SU-DHL-6 (cell line): ENCODE data around the gene ARPC1A.
A peak's percentile ranks its signal among the peaks of the same experiment; 100 is the strongest.

Experiments
- H2AFZ ChIP-seq: fragments of 200-600 bp; sonication (generic); 2 replicates; pipeline ENCODE4 v1.6.1; 2014; ENCODE audit warnings: low read depth, mild to moderate bottlenecking, moderate library complexity, mixed read lengths, antibody characterized with exemption, low read length; ENCODE audit not compliant: severe bottlenecking
- H3F3A ChIP-seq: fragments of 200-600 bp; shearing (Covaris generic); 2 replicates; pipeline ENCODE4 v1.6.0; 2016; ENCODE audit warnings: antibody characterized with exemption, mild to moderate bottlenecking; ENCODE audit not compliant: insufficient read depth
- H3K27ac ChIP-seq: fragments of 200-600 bp; sonication (generic); 2 replicates; pipeline ENCODE4 v1.5.1; 2016; ENCODE audit warnings: low read depth, mild to moderate bottlenecking, low read length, moderate library complexity, mixed read lengths
- H3K27me3 ChIP-seq: fragments of 200-600 bp; sonication (generic), shearing (Covaris generic); 2 replicates; pipeline ENCODE4 v1.6.0; 2014; ENCODE audit warnings: mild to moderate bottlenecking, low read length
- H3K36me3 ChIP-seq: fragments of 200-600 bp; sonication (generic); 2 replicates; pipeline ENCODE4 v1.6.1; 2014; ENCODE audit warnings: mild to moderate bottlenecking, low read length, mixed read lengths
- H3K4me2 ChIP-seq: fragments of 300-600, 200-600 bp; shearing (Covaris generic), sonication (generic); 2 replicates; pipeline ENCODE4 v1.6.0; 2014; ENCODE audit warnings: low read length, low read depth, mild to moderate bottlenecking; ENCODE audit not compliant: poor library complexity, severe bottlenecking
- H3K4me3 ChIP-seq: fragments of 200-600 bp; sonication (generic); 2 replicates; pipeline ENCODE4 v1.5.1; 2014; ENCODE audit warnings: antibody characterized with exemption, low read length, mild to moderate bottlenecking, mixed read lengths; ENCODE audit not compliant: insufficient read depth, poor library complexity, severe bottlenecking
- H3K79me2 ChIP-seq: fragments of 200-600 bp; sonication (generic); 2 replicates; pipeline ENCODE4 v1.6.1; 2014; ENCODE audit warnings: mild to moderate bottlenecking, low read length, moderate library complexity; ENCODE audit not compliant: insufficient read depth
- H3K9ac ChIP-seq: fragments of 200-600 bp; sonication (generic); 2 replicates; pipeline ENCODE4 v1.7.0; 2014; ENCODE audit warnings: mild to moderate bottlenecking, low read length
- H3K9me2 ChIP-seq: fragments of 200-600 bp; sonication (generic); replicated peaks from 2 replicates; pipeline ENCODE4 v1.6.1; 2014; ENCODE audit warnings: low read length; ENCODE audit not compliant: insufficient read depth
- H3K9me3 ChIP-seq: fragments of 200-600 bp; sonication (generic); 2 replicates; pipeline ENCODE4 v1.6.1; 2014; ENCODE audit warnings: low read length, mixed read lengths; ENCODE audit not compliant: insufficient read depth
- H4K20me1 ChIP-seq: fragments of 200-600 bp; sonication (generic); 2 replicates; pipeline ENCODE4 v1.6.1; 2014; ENCODE audit warnings: low read depth, mild to moderate bottlenecking, antibody characterized with exemption, low read length, moderate library complexity, mixed read lengths
- EZH2phosphoT487 ChIP-seq: fragments of 200-600 bp; sonication (generic), shearing (Covaris generic); conservative IDR thresholded peaks from 2 replicates; pipeline ENCODE4 v1.6.1; 2018; ENCODE audit warnings: mild to moderate bottlenecking, antibody characterized with exemption, low read length, moderate library complexity, mixed read lengths
- TF ChIP-seq, protein P1 (sequence below): fragments of 200-600 bp; sonication (generic); IDR thresholded peaks from one replicate; pipeline ENCODE4 v1.5.1; 2017; ENCODE audit warnings: antibody characterized with exemption, mild to moderate bottlenecking, low read length, moderate library complexity; ENCODE audit not compliant: insufficient read depth, poor library complexity, severe bottlenecking

The ARPC1A gene

GRCh38 chr7:99406557-99406956 is 80.9 kb downstream of the ARPC1A start:
- Histone ChIP-seq H3K4me3 (peak overlapping the region; percentile 73), H3F3A (peaks cover 6% of the 10 kb centered on the region), H3K9me2 (no peaks in the 10 kb centered on the region), H3K27ac (peak overlapping the region; percentile 83; the same call in 1 of the 2 replicates), H3K36me3 (peaks cover 14% of the 10 kb centered on the region; the same call in 1 of the 2 replicates), H4K20me1 (no peaks in the 10 kb centered on the region; the same call in 1 of the 2 replicates), H3K4me2 (peak overlapping the region; percentile 85), H2AFZ (no peak overlapping the region), H3K79me2 (peaks cover 71% of the 10 kb centered on the region), H3K27me3 (no peaks in the 10 kb centered on the region), H3K9ac (peak overlapping the region; percentile 95), H3K9me3 (no peaks in the 10 kb centered on the region)
- TF ChIP-seq EZH2phosphoT487, result no peak
- TF ChIP-seq, protein P1, sequence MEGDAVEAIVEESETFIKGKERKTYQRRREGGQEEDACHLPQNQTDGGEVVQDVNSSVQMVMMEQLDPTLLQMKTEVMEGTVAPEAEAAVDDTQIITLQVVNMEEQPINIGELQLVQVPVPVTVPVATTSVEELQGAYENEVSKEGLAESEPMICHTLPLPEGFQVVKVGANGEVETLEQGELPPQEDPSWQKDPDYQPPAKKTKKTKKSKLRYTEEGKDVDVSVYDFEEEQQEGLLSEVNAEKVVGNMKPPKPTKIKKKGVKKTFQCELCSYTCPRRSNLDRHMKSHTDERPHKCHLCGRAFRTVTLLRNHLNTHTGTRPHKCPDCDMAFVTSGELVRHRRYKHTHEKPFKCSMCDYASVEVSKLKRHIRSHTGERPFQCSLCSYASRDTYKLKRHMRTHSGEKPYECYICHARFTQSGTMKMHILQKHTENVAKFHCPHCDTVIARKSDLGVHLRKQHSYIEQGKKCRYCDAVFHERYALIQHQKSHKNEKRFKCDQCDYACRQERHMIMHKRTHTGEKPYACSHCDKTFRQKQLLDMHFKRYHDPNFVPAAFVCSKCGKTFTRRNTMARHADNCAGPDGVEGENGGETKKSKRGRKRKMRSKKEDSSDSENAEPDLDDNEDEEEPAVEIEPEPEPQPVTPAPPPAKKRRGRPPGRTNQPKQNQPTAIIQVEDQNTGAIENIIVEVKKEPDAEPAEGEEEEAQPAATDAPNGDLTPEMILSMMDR, result no peak

GRCh38 chr7:99407872-99408378 is 82.2 kb downstream of the ARPC1A start:
- no peaks in the 10 kb centered on the region for H3K27me3 ChIP-seq
- no peaks in the 10 kb centered on the region; the same call in 1 of the 2 replicates for H4K20me1 ChIP-seq
- H3F3A ChIP-seq, result peaks cover 6% of the 10 kb centered on the region
- peaks cover 15% of the 10 kb centered on the region; the same call in 1 of the 2 replicates for H3K36me3 ChIP-seq
- peak overlapping the region; percentile 83 for H3K27ac ChIP-seq
- H3K9me2 ChIP-seq, result no peaks in the 10 kb centered on the region
- H3K4me2 ChIP-seq, result peak overlapping the region; percentile 85
- peak overlapping the region; percentile 85 for H2AFZ ChIP-seq
- peak overlapping the region; percentile 95 for H3K9ac ChIP-seq
- H3K79me2 ChIP-seq, result peaks cover 71% of the 10 kb centered on the region
- H3K9me3 ChIP-seq, result no peaks in the 10 kb centered on the region
- H3K4me3 ChIP-seq, result peak overlapping the region; percentile 73
- no peak for TF ChIP-seq EZH2phosphoT487
- TF ChIP-seq, protein P1, result no peak

GRCh38 chr7:99408379-99409191 is 82.9 kb downstream of the ARPC1A start, which contains the start of the genes BUD31 and PDAP1:
TSS of gene BUD31 (plus strand) at chr7:99408969. CDS start at chr7:99411093, 2,124 bp downstream.
TSS of gene PDAP1 (minus strand) at chr7:99408597. CDS start at chr7:99408548, 49 bp downstream.
- H3K9me2 ChIP-seq, result no peaks in the 10 kb centered on the region
- no peaks in the 10 kb centered on the region; the same call in 1 of the 2 replicates for H4K20me1 ChIP-seq
- peaks cover 71% of the 10 kb centered on the region for H3K79me2 ChIP-seq
- peak within 1 kb of the TSS; percentile 73 for H3K4me3 ChIP-seq
- H3K9ac ChIP-seq, result peak within 1 kb of the TSS; percentile 95
- H2AFZ ChIP-seq, result peak within 1 kb of the TSS; percentile 85
- H3K9me3 ChIP-seq, result no peaks in the 10 kb centered on the region
- peaks cover 10% of the 10 kb centered on the region; the same call in 1 of the 2 replicates for H3F3A ChIP-seq
- H3K36me3 ChIP-seq, result peaks cover 15% of the 10 kb centered on the region; the same call in 1 of the 2 replicates
- peak within 1 kb of the TSS; percentile 85 for H3K4me2 ChIP-seq
- TF ChIP-seq, protein P1, result no peak
- TF ChIP-seq EZH2phosphoT487, result no peak
- H3K27ac ChIP-seq, result peak within 1 kb of the TSS; percentile 83
- no peaks in the 10 kb centered on the region for H3K27me3 ChIP-seq
